NCI-H2081 treated with DMSO at 0.1 percent for 48 hours (cell line): ENCODE results near the gene CELSR3.

ENCODE experiments used
- DNase-seq: peaks from one replicate; lab custom pipeline; 2025; lab: John Stamatoyannopoulos, UW

Gene CELSR3

GRCh38 chr3:48661501-48662144, 1.1 kb downstream of the CELSR3 start:
- no peak for DNase-seq

DNA sequence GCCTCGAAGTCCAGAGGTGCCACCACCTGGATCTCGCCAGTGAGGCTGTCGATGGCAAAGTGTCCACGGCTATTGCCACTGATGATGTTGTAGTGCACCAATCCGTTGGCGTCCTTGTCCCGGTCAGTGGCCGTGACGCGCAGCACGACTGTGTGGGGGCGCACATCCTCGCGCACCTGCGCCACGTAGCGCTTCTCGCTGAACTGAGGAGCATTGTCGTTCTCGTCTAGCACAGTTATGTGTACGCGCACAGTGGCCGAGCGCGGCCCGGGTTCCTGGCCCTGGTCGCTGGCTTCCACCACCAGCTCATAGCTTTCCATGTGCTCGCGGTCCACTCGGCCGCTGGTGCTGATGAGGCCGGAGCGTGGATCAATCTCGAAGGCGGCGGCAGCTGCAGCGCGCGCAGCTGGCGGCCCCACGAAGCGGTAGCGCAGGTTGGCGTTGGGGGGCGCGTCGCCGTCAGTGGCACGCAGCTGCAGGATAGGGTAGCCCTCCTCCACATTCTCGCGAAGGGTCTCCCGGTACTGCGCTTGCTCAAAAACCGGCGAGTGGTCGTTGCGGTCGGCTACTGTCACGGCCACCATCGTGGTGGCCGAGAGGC, 1.8 kb downstream of the CELSR3 start:
- no peak for DNase-seq

- DNase-seq, result no peak
These were observed 5.8 kb downstream of the CELSR3 start for GRCh38 chr3:48656841-48657281.

DNA sequence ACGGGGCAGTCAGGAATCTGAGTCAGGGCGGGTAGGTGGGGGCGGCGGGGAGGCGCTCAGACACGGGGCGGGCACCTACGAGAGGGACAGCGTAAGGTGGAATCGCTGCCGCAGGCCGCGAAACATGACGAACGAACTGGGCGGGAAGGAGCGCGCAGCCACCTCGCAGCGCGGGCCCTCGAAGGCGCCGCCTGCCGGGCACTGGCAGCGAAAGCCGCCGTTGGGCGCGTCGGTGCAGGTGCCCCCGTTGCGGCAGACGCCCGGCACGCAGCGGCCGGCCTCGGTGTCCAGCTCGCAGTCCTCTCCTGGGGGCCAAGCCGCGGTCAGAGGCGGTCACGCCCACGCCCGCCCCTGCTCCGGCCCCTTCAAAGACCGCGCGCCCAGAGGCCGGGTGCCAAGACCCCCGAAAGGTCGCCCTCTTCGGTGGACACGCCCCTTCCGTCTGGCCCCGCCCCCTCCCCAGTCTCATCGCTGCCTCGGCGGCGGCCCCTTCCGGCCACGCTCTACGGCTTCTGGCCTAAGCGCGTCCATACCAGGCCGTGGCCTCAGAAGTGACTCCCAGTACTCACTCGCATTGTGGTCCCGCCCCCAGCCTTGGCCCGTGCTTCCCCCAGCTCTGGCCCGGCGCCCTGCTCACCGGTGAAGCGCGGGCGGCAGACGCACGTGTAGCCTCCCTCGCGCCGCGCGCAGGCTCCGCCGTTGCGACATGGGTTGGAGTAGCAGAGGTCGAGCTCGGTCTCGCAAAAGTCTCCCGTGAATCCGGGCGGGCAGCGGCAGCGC, 6.4 kb downstream of the CELSR3 start:
- no peak for DNase-seq

- DNase-seq, result no peak
These were observed 7.1 kb downstream of the CELSR3 start for GRCh38 chr3:48655606-48656005.

- DNase-seq, result no peak
These were observed 7.6 kb downstream of the CELSR3 start for GRCh38 chr3:48655063-48655462.

- DNase-seq, result no peak
These were observed 9.6 kb downstream of the CELSR3 start for GRCh38 chr3:48652923-48653715.

GRCh38 chr3:48651771-48652170, 10.9 kb downstream of the CELSR3 start:
- DNase-seq, result no peak

DNA sequence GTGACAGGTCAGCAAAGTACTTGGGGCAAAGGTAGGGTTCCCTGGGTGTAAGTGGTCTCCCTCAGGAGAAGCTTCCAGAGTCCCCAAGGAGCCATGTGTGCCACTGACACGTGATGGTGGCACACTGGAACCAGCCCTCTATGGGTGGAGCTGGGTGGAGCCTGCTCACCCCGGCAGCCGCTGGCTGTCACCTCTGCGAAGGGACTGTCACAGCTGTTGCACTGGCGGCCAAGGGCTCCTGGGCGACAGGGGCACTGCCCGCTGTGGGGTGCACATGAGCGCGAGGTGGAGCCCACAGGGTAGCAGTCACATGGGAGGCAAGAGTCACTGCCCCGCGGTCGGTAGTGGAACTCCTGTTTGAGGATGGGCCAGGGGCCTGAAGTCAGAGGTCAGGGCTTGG, 12.0 kb downstream of the CELSR3 start:
- no peak for DNase-seq

DNA sequence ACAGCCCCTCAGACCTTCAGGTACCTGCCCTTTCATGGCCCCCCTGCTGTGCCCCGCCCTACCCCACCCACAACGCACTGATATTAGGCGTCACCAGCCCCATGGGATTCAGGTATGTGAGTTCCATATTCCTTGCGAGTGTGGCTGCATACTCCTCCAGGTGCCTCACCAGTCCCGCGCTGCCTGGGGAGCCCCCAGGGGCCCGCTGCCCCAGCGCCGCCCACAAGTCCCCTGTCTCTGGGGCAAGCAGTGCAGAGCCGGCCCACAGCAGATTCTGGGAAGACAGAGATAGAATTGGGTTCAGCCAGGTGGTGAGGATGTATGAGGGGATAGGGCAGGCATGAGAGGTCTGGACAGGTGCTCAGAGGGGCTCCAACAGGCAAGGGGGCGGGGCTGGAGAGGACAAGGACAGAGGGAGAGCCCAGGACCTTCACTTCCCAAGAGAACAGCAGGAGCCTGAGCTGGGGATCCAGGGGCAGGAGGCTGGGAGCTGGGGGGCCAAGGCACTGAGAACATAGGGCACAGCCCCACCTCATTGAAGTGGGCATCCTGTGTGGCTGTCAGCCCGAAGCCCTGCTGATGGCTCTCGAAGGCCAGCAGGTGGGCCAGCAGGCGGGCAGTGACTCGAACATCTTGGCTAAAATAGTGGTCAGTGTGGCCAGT, 14.4 kb downstream of the CELSR3 start:
- no peak for DNase-seq

DNA sequence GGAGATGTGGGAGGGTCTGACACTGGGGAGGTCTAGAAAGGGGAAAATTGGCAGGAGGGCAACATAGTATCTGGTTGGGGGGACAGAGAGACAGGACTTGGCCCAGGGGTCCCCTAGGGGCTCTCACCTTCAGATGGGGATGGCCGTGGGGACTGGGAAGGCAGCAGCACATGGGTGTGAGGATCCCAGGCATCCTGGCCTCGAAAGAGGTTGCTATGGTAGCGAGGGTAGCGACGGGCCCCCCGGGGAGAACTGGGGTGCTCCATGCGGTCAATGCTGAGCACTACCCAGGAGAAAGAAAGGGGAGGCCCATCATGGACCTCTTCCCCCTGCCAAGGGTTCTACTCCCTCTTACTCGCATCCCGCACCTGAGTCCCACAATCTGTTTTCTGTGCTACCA, 15.0 kb downstream of the CELSR3 start:
- DNase-seq, result no peak

DNA sequence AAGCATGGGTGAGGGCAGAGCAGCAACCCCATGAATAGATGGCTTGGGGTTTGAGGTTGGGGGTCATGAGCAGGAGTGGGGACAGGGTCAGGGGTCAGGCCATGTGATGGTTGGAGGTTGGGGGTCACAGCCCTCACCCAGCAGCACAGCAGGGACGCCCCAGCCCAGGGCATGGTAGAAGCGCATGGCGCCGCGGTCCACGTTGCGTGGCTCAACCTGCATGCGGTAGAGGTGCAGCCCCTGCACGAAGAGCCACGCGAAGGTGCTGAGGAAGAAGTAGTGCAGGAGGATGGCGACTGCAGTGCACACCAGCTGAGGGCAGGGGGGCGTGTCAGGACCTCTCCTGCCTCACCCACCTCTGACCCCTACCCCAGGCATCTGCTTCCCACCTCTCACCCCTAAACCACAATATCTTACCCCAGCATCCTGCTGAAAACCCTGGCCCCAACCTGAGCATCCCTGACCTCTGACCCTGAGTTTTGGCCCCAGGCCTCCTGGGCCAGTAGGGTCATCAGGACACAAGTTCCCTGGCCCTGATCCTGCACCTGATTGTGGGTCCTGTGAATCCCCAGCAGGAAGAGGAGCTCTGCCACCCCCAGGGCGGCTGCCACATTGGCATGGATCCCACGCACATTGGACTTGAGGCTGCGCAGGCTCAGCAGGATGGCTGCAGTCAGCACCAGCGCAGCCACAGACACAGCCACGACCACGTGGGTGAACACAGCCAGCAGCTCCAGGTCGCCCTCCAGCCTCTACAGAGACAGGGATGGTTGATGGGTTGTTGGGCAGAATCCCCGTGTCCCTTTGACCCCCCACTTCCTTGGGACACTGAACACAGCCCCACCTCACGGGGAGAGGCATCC, 17.6 kb downstream of the CELSR3 start:
- no peak for DNase-seq

- no peak for DNase-seq
These were observed 20.1 kb downstream of the CELSR3 start for GRCh38 chr3:48642605-48643004.

DNA sequence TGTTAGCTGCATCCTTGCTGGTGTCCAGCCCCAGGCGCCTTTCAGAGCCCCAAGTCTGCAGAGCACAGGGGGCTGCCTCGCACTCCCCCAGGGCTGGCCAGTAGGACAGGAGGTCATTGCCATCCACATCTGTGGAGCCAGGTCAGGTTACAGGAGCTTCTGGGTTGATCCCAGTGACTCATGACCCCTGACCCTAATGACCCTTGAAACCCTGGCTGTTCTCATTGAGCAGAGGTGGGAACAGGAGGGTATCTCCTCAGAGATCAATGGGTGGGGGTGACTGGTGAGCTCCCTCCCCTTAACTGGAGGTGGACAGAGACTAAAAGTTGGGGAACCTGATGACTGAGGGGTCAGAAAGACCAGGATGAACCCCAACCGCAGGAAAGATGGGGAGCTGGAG, 21.3 kb downstream of the CELSR3 start:
- no peak for DNase-seq

- DNase-seq, result no peak
These were observed 22.6 kb downstream of the CELSR3 start for GRCh38 chr3:48639944-48640606.

DNA sequence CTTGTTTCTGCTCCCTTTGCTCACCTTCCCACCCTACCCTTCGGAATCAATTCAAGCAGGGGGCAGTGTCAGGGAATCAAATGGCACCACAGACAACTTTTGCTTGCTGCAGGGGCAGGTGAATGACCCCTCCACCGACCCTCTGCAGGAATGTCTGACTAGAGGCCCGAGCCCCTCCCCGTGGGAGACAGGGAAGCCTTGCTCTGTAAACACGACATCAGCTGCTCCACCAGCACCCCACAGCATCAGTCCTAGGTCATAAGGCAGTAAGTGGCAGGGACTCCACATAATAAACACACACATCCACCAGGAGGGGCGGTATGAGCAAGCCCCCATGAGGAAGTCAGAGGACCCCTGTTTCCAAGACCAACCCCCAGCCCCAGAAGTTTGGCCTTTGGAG, 25.4 kb downstream of the CELSR3 start:
- DNase-seq, result no peak

- no peak for DNase-seq
These were observed 26.5 kb downstream of the CELSR3 start for GRCh38 chr3:48636149-48636655.

DNA sequence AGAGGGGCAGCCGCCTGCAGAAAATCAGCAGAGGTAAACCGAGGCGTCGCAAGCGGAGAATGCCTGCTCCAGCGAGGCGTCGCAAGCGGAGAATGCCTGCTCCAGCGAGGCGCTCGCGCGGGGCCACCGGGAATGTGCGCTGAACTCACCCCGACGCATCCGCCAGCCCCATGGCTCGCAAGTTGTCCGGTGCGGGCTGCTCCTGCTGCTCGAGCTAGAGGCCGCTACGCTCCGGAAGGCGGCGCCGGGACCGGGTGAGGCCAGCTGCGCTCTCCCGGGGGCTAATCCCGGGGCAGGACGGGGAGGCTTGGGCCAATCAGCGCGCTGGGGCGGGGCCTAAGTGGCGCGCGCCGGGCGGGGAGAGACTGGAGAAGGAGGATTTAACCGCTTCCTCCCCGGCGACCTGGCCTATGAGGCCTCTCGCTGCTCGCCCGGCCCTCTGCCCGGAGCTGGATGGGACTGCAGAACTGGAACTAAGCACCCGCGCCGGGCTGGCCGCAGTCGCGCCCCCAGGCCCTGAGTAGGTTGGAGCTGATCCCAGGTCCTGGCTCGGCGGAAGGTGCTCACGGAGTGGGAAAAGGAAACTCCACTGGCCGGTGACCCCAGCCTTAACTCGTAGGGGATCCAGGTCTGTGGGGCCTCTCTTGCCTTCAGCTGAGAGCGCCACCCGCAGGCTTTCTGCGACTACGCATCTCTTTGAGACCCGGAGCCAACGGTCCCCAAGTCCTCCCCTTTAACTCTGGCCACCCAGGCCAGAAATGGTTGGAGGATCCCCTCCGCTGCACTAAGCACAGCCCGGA, 27.3 kb downstream of the CELSR3 start, which contains the start of gene SLC26A6:
SLC26A6 (minus strand) TSS at position 240 of the 800 bp plus-strand sequence; CDS start at position 172, 68 bp downstream.
- DNase-seq, result peak; percentile 15

DNA sequence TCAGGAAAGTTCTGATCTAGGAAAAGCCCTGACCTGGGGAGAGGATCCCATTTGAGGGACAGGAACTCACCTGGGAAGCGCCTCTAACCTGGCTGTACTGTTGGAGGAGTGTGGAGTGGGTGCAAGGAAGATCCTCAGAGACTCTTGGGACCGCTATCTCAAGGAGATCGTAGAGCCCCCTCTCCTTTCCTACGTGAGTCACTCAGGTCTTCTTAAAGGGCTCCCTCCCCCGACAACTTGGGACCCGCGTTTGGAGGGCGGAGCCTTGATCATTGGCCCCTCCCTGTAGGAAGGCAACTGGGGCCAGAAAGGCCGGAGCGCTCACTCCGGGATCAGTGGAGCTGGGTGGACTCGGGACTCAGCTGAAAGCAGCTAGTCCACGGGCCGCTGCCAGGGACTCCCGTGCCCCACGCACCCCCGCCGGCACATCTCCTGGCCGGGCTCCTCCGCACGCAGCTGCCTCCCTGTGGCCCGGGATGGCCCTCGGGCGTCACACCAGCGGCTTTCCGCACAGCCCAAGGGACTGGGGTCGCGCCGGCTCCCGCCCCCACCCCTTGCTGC, 27.9 kb downstream of the CELSR3 start:
- no peak for DNase-seq
